Stimulated activated CD8-positive, alpha-beta memory T cell treated with anti-CD3 and anti-CD28 coated beads, Interleukin-4, amount 100 ng/mL, for 48 hours (primary cell): ENCODE data around the gene MEIOC.

Experiments used
- DNase-seq: peaks from one replicate; pipeline ENCODE4 v3.0.0-alpha.2; 2020

The MEIOC gene

DNA sequence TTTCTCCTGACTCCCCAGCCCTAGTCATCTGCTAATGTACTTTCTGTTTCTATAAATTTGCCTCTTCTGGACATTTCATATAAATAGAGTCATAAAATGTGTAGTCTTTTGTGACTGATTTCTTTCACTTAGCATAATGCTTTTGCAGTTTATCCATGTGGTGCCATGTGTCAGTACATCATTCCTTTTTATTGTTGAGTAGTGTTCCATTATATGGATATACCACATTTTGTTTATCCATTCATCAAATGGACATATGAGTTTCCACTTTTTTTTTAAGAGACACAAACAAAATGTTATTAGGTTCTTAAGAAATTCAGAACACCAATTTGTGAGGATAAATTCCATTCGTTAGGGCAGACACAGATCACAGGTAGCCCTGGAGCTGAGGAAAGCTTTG, 63.2 kb downstream of the MEIOC start:
- no peak for DNase-seq

GRCh38 chr17:44722254-44722653, 66.0 kb downstream of the MEIOC start:
- no peak for DNase-seq
